Gastrocnemius medialis (tissue), 4 donors: ENCODE data around the gene GUSB. TPM values are rescaled to one million over a fixed set of nuclear protein-coding genes. Genes with fewer than 3 reads are reported as not detected.

Experiments
- ATAC-seq, 2 donors: fragments of 150-250 bp; one replicate each; pipeline ENCODE4 v1.9.1; 2016
- DNase-seq, 2 donors: peaks; one replicate each; pipeline ENCODE4 v3.0.0-alpha.2; 2019
- H3K27ac ChIP-seq, 4 donors: fragments of 200-600 bp; sonication (generic); 1 replicate in 1 of 4; 2 replicates in 3 of 4; pipeline ENCODE4 v1.5.1; 2016 to 2018; ENCODE audit warnings: mild to moderate bottlenecking in 2 of 4, moderate library complexity in 1 of 4
- H3K27me3 ChIP-seq, 3 donors: fragments of 200-600 bp; sonication (generic) in 2 of 3; 1 replicate in 1 of 3; 2 replicates in 2 of 3; pipeline versions ENCODE4 v1.5.1 to v1.6.0; 2016 to 2019; ENCODE audit warnings: mild to moderate bottlenecking in 1 of 3, moderate library complexity in 1 of 3
- H3K36me3 ChIP-seq, 2 donors: fragments of 200-600 bp; sonication (generic) in 1 of 2; one replicate each; pipeline ENCODE4 v1.5.1; 2017 to 2018
- H3K4me1 ChIP-seq, 2 donors: fragments of 200-600 bp; sonication (generic) in 1 of 2; one replicate each; pipeline ENCODE4 v1.5.1; 2016 to 2017; ENCODE audit warnings: mild to moderate bottlenecking in 2 of 2
- H3K4me3 ChIP-seq, 4 donors: fragments of 200-600 bp; sonication (generic) in 3 of 4; 1 replicate in 1 of 4; 2 replicates in 3 of 4; pipeline ENCODE4 v1.5.1; 2016 to 2019; ENCODE audit warnings: mild to moderate bottlenecking in 2 of 4
- H3K9me3 ChIP-seq, 3 donors: fragments of 200-600 bp; sonication (generic) in 2 of 3; 1 replicate in 1 of 3; 2 replicates in 2 of 3; pipeline ENCODE4 v1.5.1; 2016 to 2019
- CTCF ChIP-seq, 5 experiments: fragments of 450-650 bp in 3 of 5; fragments of 200-600 bp in 2 of 5; sonication (generic) in 2 of 5; IDR thresholded peaks in 4 of 5; conservative IDR thresholded peaks in 1 of 5; 1 replicate in 4 of 5; 2 replicates in 1 of 5; pipeline ENCODE4 v1.5.1; 2016 to 2019; ENCODE audit warnings: antibody characterized with exemption in 5 of 5, mild to moderate bottlenecking in 3 of 5, moderate library complexity in 3 of 5
- POLR2A ChIP-seq, 2 donors: fragments of 450-650 bp; IDR thresholded peaks; one replicate each; pipeline ENCODE4 v1.6.1; 2017; ENCODE audit warnings: antibody characterized with exemption in 2 of 2, mild to moderate bottlenecking in 2 of 2, moderate library complexity in 2 of 2
- in situ Hi-C, 4 donors: fragments of 200-750 bp; cut with MboI; loops; one replicate each; pipeline versions ENCODE4 v1.15.0 to v1.8.0; 2017; ENCODE audit warnings: low sequenced_read_pairs in 4 of 4
- intact Hi-C: fragments of 100-400 bp; cut with DNase I; formaldehyde crosslinking; loops from one replicate; pipeline ENCODE4 v1.15.1; 2023; ENCODE audit warnings: low total_unique reads
- total RNA-seq, 4 donors: library from RNA; depleted of rRNA; stranded (reverse); fragments of >200 nt; gene quantifications; one replicate each; pipeline versions ENCODE4 v1.1.0 to v1.2.3, GENCODE V29; 2016

GUSB gene
- total RNA-seq, 4 donors from 2014 or later: 2.4 to 7.1 (median 5.8) TPM

GRCh38 chr7:65925040-65925439 lies 57.0 kb downstream of the GUSB start:
- Histone ChIP-seq H3K27ac (no peak overlapping the region), H3K9me3 (no peaks in the 10 kb centered on the region), H3K4me3 (no peak overlapping the region), H3K4me1 (peaks cover 6 to 8% of the 10 kb centered on the region in 2 donors), H3K36me3 (no peaks in the 10 kb centered on the region), H3K27me3 (no peaks in the 10 kb centered on the region)
- DNase-seq (no peak), ATAC-seq (no peak)
- intact Hi-C loops (no loop called here), in situ Hi-C loops (no loop called here)
- TF ChIP-seq POLR2A (IDR thresholded peaks at IDR 0.05) (no peak), CTCF (IDR thresholded peaks at IDR 0.05 in 4 of 5, conservative IDR thresholded peaks at IDR 0.05 in 1 of 5) (no peak)

GRCh38 chr7:65924193-65924592 lies 57.8 kb downstream of the GUSB start:
- no peak overlapping the region for H3K4me3 ChIP-seq
- in situ Hi-C loops (no loop called here), intact Hi-C loops (no loop called here)
- H3K27ac ChIP-seq: no peak overlapping the region
- H3K27me3 ChIP-seq: no peaks in the 10 kb centered on the region
- H3K9me3 ChIP-seq: no peaks in the 10 kb centered on the region
- peaks cover 6 to 11% of the 10 kb centered on the region in 2 donors for H3K4me1 ChIP-seq
- no peak for ATAC-seq
- no peaks in the 10 kb centered on the region for H3K36me3 ChIP-seq
- TF ChIP-seq POLR2A (IDR thresholded peaks at IDR 0.05): no peak
- TF ChIP-seq CTCF (IDR thresholded peaks at IDR 0.05 in 4 of 5, conservative IDR thresholded peaks at IDR 0.05 in 1 of 5): no peak
- DNase-seq: no peak

- in situ Hi-C loops (no loop called here), intact Hi-C loops (no loop called here)
- Histone ChIP-seq H3K9me3 (no peaks in the 10 kb centered on the region), H3K36me3 (no peaks in the 10 kb centered on the region), H3K27ac (no peak overlapping the region), H3K4me3 (no peak overlapping the region), H3K4me1 (peaks cover 6 to 11% of the 10 kb centered on the region in 2 donors), H3K27me3 (no peaks in the 10 kb centered on the region)
- no peak for DNase-seq
- no peak for ATAC-seq
- TF ChIP-seq CTCF (IDR thresholded peaks at IDR 0.05 in 4 of 5, conservative IDR thresholded peaks at IDR 0.05 in 1 of 5) (no peak), POLR2A (IDR thresholded peaks at IDR 0.05) (no peak)
Measured at GRCh38 chr7:65923316-65923715, 58.7 kb downstream of the GUSB start.

- in situ Hi-C loops: no loop called here
- H3K9me3 ChIP-seq: no peaks in the 10 kb centered on the region
- intact Hi-C loops: no loop called here
- TF ChIP-seq CTCF (IDR thresholded peaks at IDR 0.05 in 4 of 5, conservative IDR thresholded peaks at IDR 0.05 in 1 of 5): no peak
- TF ChIP-seq POLR2A (IDR thresholded peaks at IDR 0.05): no peak
- no peaks in the 10 kb centered on the region for H3K27me3 ChIP-seq
- H3K4me3 ChIP-seq: no peak overlapping the region
- no peak overlapping the region for H3K27ac ChIP-seq
- DNase-seq (no peak), ATAC-seq (no peak)
- peaks cover 0 to 3% of the 10 kb centered on the region in 2 donors for H3K4me1 ChIP-seq
- H3K36me3 ChIP-seq: no peaks in the 10 kb centered on the region
Measured at GRCh38 chr7:65915921-65916657, 65.9 kb downstream of the GUSB start.

- Histone ChIP-seq H3K4me3 (no peak overlapping the region), H3K4me1 (no peaks in the 10 kb centered on the region), H3K27me3 (no peaks in the 10 kb centered on the region), H3K36me3 (no peaks in the 10 kb centered on the region), H3K27ac (no peak overlapping the region), H3K9me3 (no peaks in the 10 kb centered on the region)
- ATAC-seq (no peak), DNase-seq (no peak)
- intact Hi-C loops: no loop called here
- TF ChIP-seq POLR2A (IDR thresholded peaks at IDR 0.05): no peak
- TF ChIP-seq CTCF (IDR thresholded peaks at IDR 0.05 in 4 of 5, conservative IDR thresholded peaks at IDR 0.05 in 1 of 5): no peak
- in situ Hi-C loops: no loop called here
Measured at GRCh38 chr7:65912237-65912636, 69.8 kb downstream of the GUSB start.
